ENCODE data around the gene KDM2A.

Gene KDM2A

DNA sequence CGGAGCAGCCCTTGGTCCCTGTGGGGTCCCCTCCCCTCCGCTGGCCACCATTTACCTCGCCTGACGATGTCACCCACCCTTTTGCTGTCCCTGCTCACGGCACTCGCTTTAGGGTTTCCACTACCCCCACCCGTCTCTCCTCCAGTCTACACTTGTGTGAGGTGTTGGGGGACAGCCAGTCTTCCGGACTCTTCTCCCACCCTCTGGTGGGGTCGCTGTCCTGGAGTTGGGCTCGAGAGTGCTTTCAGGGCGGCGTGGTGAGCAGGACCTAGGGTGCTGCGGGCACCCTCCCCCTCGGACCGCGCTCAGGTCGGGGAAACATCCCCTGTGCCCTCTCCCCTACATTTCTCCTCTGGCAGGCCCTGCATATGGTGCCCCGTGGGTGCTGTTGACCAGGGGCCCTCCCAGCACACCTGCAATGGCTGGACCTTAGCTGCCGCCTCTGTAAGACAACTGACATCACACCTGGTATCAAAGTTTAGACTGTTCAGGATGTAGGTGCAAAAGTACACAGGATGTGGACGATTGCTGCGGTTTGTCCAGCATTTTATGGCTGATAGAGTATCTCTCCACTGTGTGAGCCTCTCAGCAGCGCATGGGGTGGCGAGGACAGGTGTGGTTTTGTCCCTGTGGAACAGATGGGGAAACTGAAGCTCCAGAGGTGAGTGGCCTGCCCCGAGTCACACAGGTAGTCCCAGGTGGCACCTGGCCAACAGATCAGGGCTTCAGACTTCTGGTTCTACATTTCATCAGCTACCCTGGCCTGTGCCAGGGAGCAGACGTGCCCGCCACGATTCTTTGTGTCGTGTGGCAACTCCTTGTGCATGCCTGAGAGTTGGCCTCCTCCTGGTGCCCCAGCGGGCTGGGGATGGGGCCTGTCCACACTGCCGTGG lies 148.4 kb downstream of the KDM2A start:
- peaks cover 12% of the 10 kb centered on the region for H3K36me3 ChIP-seq (ENCODE audit: control insufficient read depth, insufficient read depth, low read length)

DNA sequence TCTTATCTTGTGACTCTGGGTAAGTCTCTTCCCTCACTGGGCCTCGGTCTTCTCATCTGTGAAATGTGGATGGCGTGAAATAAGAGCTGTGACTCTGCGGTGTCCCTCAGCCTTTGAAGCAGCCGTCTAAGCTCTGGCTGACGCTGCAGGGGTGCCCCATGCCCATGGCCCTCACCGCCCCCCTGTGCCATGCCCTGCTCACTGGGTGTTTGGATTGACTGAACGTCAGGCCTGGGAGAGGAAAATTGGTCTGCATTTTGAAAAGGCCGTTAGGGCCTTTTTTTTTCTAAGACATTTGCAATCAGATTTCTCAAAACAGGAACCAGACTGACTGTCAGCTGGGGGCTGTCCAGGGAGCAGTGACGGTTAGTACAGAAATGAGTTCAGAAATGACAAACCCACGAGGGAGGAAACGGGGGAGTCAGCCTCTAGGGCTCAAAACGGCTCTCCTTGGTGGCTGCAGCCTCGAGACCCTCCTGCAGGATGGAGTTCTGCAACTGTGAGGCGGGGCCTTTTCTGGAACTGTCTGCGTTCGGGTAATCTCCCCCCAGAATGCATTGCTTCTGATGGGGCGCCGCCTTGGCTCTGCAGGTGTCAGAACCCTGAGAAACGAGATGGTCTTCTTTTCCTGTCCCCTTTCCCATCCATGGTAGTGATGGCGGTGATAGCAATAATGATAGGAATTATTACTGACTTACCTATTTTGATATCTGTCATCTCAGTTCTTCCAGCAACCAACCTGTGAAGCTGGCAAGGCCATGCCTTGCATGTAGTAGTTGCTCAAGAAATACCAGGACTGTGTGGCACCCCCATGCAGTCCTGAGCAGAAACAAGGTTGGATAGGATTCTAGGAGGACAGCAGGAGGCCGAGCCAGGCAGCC lies 149.3 kb downstream of the KDM2A start:
- peak overlapping the region; percentile 75 for H3K4me3 ChIP-seq (ENCODE audit: low read depth, low read length)
- H3K9me3 ChIP-seq (ENCODE audit: control insufficient read depth, insufficient read depth, low read length) = no peaks in the 10 kb centered on the region
- peaks cover 17% of the 10 kb centered on the region for H3K36me3 ChIP-seq (ENCODE audit: control insufficient read depth, insufficient read depth, low read length)
- peaks cover 20% of the 10 kb centered on the region for H3K27me3 ChIP-seq (ENCODE audit: control insufficient read depth, insufficient read depth, low read length)
- peaks cover 16% of the 10 kb centered on the region for H3K4me1 ChIP-seq (ENCODE audit: control insufficient read depth, insufficient read depth, low read length)
- H3K9ac ChIP-seq (ENCODE audit: low read depth, low read length) = no peak overlapping the region

More for the DNA sequence above, 148.4 kb downstream of the KDM2A start:
- Histone ChIP-seq H3K4me1 (ENCODE audit: control insufficient read depth, insufficient read depth, low read length) (peaks cover 17% of the 10 kb centered on the region), H3K9ac (ENCODE audit: low read depth, low read length) (peak overlapping the region; percentile 70), H3K4me3 (ENCODE audit: low read depth, low read length) (peak overlapping the region; percentile 75), H3K9me3 (ENCODE audit: control insufficient read depth, insufficient read depth, low read length) (no peaks in the 10 kb centered on the region), H3K27me3 (ENCODE audit: control insufficient read depth, insufficient read depth, low read length) (peaks cover 21% of the 10 kb centered on the region)

DNA sequence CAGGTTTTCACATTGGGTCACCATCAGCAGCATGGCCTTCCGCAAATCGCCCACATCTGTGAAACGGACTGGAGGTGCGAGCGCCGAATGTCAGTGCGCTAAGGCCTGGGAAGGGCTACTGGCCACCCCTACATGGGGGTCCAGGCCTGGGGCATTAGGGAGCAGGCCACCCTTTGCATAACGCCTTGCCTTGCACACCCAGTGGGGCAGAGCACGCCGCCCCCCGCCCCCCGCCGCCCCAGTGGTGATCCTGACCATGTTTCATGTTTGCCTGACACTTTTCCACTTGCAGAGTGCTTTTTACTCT lies 149.9 kb downstream of the KDM2A start:
- Histone ChIP-seq H3K9ac (ENCODE audit: low read depth, low read length) (no peak overlapping the region), H3K4me1 (ENCODE audit: control insufficient read depth, insufficient read depth, low read length) (peaks cover 16% of the 10 kb centered on the region), H3K4me3 (ENCODE audit: low read depth, low read length) (no peak overlapping the region), H3K9me3 (ENCODE audit: control insufficient read depth, insufficient read depth, low read length) (no peaks in the 10 kb centered on the region), H3K27me3 (ENCODE audit: control insufficient read depth, insufficient read depth, low read length) (peaks cover 18% of the 10 kb centered on the region), H3K36me3 (ENCODE audit: control insufficient read depth, insufficient read depth, low read length) (peaks cover 17% of the 10 kb centered on the region)

DNA sequence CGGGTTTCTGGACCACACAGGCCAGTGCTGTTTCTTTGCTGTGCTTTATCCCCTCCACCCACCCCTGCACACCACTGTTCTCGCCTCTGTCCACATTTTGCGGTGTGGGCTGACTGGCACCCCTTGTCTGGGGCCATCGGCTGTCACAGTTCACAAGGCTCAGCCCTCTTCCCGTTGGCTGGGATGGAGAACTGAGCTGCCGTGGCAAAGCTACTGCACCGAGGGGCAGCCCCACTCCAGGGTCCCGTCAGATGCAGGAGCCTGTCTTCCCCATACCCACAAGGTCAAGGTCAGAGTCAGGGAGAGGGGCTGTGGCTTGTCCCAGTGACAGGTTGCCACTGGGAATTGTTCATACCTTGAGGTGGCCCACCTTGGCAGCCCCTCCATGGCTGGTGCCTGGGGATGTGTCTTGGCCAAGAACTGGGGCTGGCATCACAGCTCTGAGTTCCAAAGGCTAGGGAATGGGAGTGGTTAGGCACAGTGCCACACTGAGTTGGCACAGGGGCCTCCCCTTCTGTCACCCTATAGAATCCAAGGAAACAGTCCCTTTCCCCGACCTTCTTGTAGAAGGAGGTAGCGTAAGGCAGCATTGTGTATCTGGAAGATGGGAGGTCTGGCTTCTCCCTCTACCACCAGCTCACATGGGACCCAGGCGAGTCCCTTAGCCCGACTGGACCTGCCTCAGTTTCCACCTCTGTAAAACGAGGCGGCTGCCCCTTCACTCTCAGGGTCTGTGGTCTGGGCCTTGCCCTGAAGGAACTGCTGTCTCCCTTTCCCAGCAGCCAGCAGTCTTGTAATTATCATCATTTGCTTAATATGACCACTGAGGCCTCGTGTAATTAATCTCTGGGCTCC lies 150.6 kb downstream of the KDM2A start:
- no peaks in the 10 kb centered on the region for H3K9me3 ChIP-seq (ENCODE audit: control insufficient read depth, insufficient read depth, low read length)
- peaks cover 16% of the 10 kb centered on the region for H3K4me1 ChIP-seq (ENCODE audit: control insufficient read depth, insufficient read depth, low read length)
- no peak overlapping the region for H3K9ac ChIP-seq (ENCODE audit: low read depth, low read length)
- peaks cover 11% of the 10 kb centered on the region for H3K27me3 ChIP-seq (ENCODE audit: control insufficient read depth, insufficient read depth, low read length)
- H3K36me3 ChIP-seq (ENCODE audit: control insufficient read depth, insufficient read depth, low read length) = peaks cover 17% of the 10 kb centered on the region
- H3K4me3 ChIP-seq (ENCODE audit: low read depth, low read length) = peak overlapping the region; percentile 13

DNA sequence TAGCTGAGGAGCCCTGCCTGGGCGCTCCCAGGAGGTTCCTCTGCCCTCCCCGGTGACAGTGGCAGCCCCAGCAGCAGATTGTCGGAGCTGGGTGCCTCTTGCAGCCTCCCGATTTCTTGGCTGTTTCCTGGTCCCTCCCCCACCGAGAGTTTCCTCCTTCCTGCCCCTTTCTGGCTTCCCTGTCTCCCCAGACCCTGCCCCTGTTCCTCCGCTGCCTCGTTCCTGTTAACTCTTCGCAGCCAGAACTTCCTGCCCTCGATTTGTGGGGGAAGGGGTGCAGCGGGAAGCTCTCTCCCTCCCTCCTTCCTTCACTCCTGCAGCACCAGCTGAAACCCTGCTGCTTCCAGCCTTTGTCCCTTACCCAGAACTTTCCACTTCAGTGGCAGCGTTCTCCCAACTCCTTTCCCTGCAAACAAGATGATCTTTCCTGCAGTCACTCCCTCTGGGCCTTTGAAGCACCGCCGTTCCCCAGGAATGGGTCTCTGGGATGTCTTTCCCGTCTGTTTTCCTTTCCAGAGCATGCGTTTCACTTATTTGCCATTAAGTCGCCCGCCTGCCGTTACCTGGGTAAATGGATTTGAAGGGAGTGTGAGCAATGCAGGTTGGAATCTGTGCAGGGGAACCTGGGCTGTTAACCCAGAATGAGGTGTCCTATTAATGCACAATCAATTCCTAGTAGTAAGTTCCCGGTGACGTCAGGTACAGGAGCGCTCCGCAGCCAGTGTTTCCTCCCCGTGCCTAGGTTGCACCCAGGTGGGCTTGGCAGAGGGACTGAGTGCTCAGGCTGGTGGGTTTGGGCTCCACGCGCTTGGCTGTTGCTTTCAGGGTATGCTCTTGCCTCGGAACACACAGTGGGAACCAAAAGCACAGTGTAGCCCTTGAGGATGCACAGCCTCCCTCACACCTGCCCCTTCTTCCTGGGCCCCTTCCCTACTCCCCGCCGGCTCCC lies 151.5 kb downstream of the KDM2A start:
- peak overlapping the region; percentile 62 for H3K9ac ChIP-seq (ENCODE audit: low read depth, low read length)
- peaks cover 17% of the 10 kb centered on the region for H3K36me3 ChIP-seq (ENCODE audit: control insufficient read depth, insufficient read depth, low read length)
- H3K9me3 ChIP-seq (ENCODE audit: control insufficient read depth, insufficient read depth, low read length) = no peaks in the 10 kb centered on the region
- peaks cover 16% of the 10 kb centered on the region for H3K4me1 ChIP-seq (ENCODE audit: control insufficient read depth, insufficient read depth, low read length)
- H3K4me3 ChIP-seq (ENCODE audit: low read depth, low read length) = peak overlapping the region; percentile 27
- peaks cover 4% of the 10 kb centered on the region for H3K27me3 ChIP-seq (ENCODE audit: control insufficient read depth, insufficient read depth, low read length)

DNA sequence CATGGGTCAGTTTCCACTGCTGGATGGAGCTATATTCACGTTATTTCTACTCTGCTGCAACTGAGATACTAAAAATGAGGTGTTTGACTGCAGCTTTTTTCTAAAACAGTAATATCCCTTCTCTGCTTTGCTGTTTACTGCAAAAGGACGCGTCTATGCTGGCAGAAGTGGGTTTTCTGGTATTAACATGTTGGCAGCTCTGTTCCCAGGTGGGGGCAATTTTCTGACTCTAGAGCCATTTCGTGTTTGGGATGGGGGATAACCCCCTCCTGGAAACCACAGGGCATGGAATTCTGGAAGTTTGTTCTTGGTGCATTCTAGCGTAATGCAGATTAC lies 152.1 kb downstream of the KDM2A start:
- no peak overlapping the region for H3K4me3 ChIP-seq (ENCODE audit: low read depth, low read length)

DNA sequence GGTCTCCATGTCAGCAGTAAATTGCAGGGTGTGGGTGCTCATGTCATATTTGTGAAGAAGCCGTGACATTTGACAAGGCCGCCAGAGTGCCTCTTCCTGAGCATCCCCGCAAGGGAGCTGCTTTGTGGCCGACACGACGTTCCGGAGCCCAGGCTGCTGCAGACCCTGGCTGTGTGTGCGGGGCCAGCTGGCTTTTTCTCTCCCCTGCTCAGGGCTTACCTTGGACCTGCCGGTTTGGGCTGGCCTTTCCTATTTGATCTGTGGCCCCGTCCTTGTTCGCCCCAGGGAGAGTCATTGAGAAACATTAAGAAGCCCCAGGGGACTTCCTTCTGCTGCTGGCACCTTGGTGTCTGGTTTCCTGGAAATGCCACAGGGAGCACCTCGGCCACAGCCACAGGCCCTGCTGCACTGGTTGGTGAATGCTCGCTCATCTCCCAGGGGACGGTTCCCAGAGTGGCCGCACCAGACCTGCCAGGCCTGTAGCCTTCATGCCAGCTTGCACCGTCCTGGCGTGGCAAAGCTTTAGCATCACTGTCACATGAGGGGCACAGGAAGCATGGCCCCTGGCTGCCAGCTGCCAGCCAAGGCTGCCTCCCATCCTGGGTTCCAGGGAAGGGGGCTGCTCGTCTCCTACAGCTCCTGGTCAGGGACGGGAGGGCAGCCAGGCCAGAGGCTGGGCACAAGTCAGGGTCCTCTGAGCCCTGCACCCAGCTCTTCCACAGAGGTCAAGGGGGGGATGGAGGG lies 152.7 kb downstream of the KDM2A start:
- H3K4me1 ChIP-seq (ENCODE audit: control insufficient read depth, insufficient read depth, low read length) = peaks cover 16% of the 10 kb centered on the region
- H3K36me3 ChIP-seq (ENCODE audit: control insufficient read depth, insufficient read depth, low read length) = peaks cover 17% of the 10 kb centered on the region
- no peak overlapping the region for H3K4me3 ChIP-seq (ENCODE audit: low read depth, low read length)
- no peaks in the 10 kb centered on the region for H3K9me3 ChIP-seq (ENCODE audit: control insufficient read depth, insufficient read depth, low read length)
- H3K27me3 ChIP-seq (ENCODE audit: control insufficient read depth, insufficient read depth, low read length) = no peaks in the 10 kb centered on the region
- no peak overlapping the region for H3K9ac ChIP-seq (ENCODE audit: low read depth, low read length)

More for the DNA sequence above, 152.1 kb downstream of the KDM2A start:
- H3K36me3 ChIP-seq (ENCODE audit: control insufficient read depth, insufficient read depth, low read length) = peaks cover 17% of the 10 kb centered on the region
- H3K9me3 ChIP-seq (ENCODE audit: control insufficient read depth, insufficient read depth, low read length) = no peaks in the 10 kb centered on the region
- peak overlapping the region; percentile 62 for H3K9ac ChIP-seq (ENCODE audit: low read depth, low read length)
- H3K27me3 ChIP-seq (ENCODE audit: control insufficient read depth, insufficient read depth, low read length) = no peaks in the 10 kb centered on the region
- peaks cover 16% of the 10 kb centered on the region for H3K4me1 ChIP-seq (ENCODE audit: control insufficient read depth, insufficient read depth, low read length)

DNA sequence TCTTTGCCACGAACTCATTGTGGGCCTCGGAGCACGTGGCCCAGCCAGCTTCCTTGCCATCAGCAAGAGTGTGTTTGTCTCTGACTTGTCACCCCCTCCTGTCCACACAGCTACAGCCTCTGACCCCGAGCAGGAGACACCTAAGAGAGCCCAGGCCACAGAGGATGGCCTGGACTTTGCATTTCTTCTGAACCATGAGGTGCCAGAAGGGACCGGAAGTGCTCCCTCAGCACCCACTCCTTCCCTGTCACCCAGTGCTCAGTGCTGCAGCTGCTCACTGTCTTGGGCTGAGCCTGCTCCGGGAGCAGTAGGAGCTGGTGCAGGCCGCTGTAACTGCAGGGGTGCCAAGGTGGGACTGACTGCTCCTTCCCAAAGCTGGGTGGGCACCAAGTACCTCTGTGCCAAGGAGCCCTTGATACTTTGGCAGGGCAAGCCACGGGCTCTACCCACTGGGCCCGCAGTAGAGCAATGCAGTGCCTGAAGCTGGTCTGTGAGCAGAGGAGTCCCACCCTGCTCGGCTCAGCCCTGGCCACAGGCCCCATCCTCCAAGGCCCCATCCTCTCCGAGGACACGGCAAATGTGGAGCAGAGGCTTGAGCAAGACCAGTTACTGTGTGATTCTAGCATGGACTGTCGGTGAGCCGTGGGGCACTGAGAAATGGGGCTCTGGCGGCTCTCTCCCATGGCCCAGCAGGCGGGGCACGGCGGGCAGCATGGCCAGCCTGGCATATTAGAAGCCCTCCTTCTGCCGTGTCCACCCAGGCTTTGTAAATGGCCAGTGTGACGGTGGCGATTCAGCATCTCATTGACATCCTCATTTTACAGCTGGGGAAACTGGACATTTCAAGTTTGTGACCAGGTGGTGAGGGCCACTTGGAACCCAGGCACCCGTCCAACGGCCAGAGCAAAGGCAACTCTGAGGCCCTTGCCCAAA lies 153.5 kb downstream of the KDM2A start:
- Histone ChIP-seq H3K9ac (ENCODE audit: low read depth, low read length) (no peak overlapping the region), H3K4me1 (ENCODE audit: control insufficient read depth, insufficient read depth, low read length) (peaks cover 16% of the 10 kb centered on the region), H3K36me3 (ENCODE audit: control insufficient read depth, insufficient read depth, low read length) (peaks cover 17% of the 10 kb centered on the region), H3K9me3 (ENCODE audit: control insufficient read depth, insufficient read depth, low read length) (no peaks in the 10 kb centered on the region), H3K4me3 (ENCODE audit: low read depth, low read length) (no peak overlapping the region), H3K27me3 (ENCODE audit: control insufficient read depth, insufficient read depth, low read length) (no peaks in the 10 kb centered on the region)

DNA sequence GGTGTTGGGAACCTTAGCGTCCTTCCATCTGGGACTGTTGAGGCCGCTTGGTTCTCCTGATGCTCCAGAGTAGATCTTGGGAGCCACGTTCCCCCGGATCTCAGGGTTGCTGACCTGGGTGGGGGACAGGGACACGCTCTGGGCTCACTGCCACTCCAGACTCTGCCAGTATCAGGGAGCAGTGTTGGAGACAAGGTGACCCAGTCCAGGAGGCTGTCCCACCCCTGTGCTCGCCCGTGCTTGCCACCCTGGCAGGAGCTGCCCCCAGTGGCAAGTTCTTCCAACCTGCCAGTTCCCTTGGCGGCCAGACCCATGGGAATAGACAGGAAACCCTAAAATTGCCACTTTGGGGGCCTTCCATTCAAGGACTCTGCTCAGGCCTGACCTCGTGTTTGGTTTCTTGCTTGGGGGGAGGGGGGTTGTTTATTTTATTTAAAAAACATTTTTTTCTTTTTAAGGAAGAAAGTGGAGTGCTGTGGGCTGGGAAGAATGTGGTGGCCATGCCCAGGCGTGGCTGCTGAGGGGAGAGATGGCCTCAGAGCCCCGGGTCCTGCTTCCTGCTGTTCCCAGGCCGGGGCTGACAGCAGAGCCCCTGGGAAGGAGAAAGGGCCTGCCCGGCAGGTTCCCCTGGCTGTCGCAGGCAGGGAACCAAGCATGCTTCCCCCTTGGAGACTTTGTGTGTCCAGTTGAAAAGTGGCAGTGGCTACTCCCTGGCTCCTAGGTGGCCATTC lies 154.4 kb downstream of the KDM2A start:
- H3K36me3 ChIP-seq (ENCODE audit: control insufficient read depth, insufficient read depth, low read length) = peaks cover 19% of the 10 kb centered on the region
- no peak overlapping the region for H3K4me3 ChIP-seq (ENCODE audit: low read depth, low read length)
- no peaks in the 10 kb centered on the region for H3K27me3 ChIP-seq (ENCODE audit: control insufficient read depth, insufficient read depth, low read length)
- H3K4me1 ChIP-seq (ENCODE audit: control insufficient read depth, insufficient read depth, low read length) = peaks cover 16% of the 10 kb centered on the region
- H3K9me3 ChIP-seq (ENCODE audit: control insufficient read depth, insufficient read depth, low read length) = no peaks in the 10 kb centered on the region
- H3K9ac ChIP-seq (ENCODE audit: low read depth, low read length) = no peak overlapping the region

All from iPS-15b (cell line).